Epithelial cell of proximal tubule (primary cell): ENCODE measurements around the gene AP3D1. TPM values are rescaled to one million over a fixed set of nuclear protein-coding genes. Genes with fewer than 3 reads are reported as not detected.

ENCODE experiments used
- DNase-seq: peaks from one replicate; pipeline ENCODE4 v3.0.0-alpha.2; 2011; ENCODE audit warnings: low read depth
- H3K4me3 ChIP-seq: 2 replicates; pipeline ENCODE4 v1.5.1; 2011; ENCODE audit warnings: low read depth, mild to moderate bottlenecking, low read length
- CTCF ChIP-seq: conservative IDR thresholded peaks from 2 replicates; pipeline ENCODE4 v1.5.1; 2012; ENCODE audit warnings: low read depth, mild to moderate bottlenecking, low read length
- total RNA-seq: library from RNA; depleted of rRNA; stranded (reverse); fragments of >200 nt; gene quantifications from 2 replicates; pipeline ENCODE4 v1.2.3, GENCODE V29; 2015

The AP3D1 gene
- total RNA-seq, 1 donor from 2014 or later = 141 TPM

GRCh38 chr19:2060884-2061494 lies 90.4 kb downstream of the AP3D1 start:
- peak; percentile 73 for DNase-seq
- TF ChIP-seq CTCF = no peak
- peak overlapping the region; percentile 56 for H3K4me3 ChIP-seq

- TF ChIP-seq CTCF = no peak
- peak overlapping the region; percentile 56 for H3K4me3 ChIP-seq
- no peak for DNase-seq
These were observed 91.8 kb downstream of the AP3D1 start for GRCh38 chr19:2059422-2060201.

DNA sequence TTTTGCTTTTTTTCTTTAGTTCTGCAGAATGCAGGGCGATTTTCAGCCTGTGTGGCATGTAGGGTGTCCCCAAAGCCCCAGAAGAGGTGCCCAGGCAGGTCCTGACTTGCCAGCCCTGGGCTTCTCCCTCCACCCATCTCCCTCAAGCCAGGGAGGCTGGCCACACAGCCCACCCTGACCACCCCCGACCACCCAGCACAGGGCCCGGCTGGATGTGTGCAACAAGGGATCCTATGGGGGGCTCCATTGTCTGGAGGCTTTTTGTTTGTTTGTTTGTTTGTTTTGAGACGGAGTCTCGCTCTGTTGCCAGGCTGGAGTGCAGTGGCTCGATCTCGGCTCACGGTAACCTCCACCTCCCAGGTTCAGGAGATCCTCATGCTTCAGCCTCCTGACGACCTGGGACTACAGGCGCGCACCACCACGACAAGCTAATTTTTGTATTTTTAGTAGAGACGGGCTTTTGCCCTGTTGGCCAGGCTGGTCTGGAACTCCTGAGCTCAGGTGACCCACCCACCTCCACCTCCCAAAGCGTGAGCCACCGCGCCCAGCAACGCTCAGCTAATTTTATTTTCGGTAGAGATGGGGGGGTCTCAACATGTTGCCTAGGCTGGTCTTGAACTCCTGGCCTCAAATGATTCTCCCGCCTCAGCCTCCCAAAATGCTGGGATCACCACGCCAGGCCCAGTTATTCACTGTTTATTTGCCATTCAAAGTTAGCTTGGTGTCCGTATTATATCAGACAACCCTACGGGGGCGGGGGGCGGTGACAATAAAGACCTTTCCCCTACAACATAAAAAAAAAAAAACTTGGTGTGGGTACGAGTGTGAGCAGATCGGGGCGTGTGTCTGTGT lies 92.6 kb downstream of the AP3D1 start:
- TF ChIP-seq CTCF = no peak
- H3K4me3 ChIP-seq = no peak overlapping the region
- DNase-seq = no peak

GRCh38 chr19:2057484-2058469 lies 93.6 kb downstream of the AP3D1 start:
- DNase-seq = no peak
- no peak overlapping the region for H3K4me3 ChIP-seq
- TF ChIP-seq CTCF = no peak

GRCh38 chr19:2056837-2057192 lies 94.6 kb downstream of the AP3D1 start:
- H3K4me3 ChIP-seq = no peak overlapping the region
- no peak for TF ChIP-seq CTCF
- no peak for DNase-seq
